ENCODE data around the gene EEIG2. TPM values are rescaled to one million over a fixed set of nuclear protein-coding genes. Genes with fewer than 3 reads are reported as not detected.
"Not testable (repeated sequence)": the region's sequence is repeated elsewhere in the genome, so short reads cannot be mapped to it uniquely, and the experiment has no call there.

EEIG2 gene
- polyA plus RNA-seq, 2 of the 4 experiments (the other 2 are of a cell fraction), result 5.3 to 7.9 TPM

- POLR2A ChIA-PET; DNase-seq (ENCODE audit: low read depth in 1 of 2, low spot score in 1 of 2); ATAC-seq; FAIRE-seq; H3K4me1 ChIP-seq; H3K4me3 ChIP-seq; H3K4me2 ChIP-seq; H3K9me3 ChIP-seq; H3K27ac ChIP-seq; CTCF ChIA-PET: not testable (repeated sequence)
- WGBS (ENCODE audit: missing lambda C conversion rate), result 46% methylated on average over 3 of the region's 4 CpGs
Observed at GRCh38 chr1:108547493-108547892, 12.4 kb upstream of the EEIG2 start.

GRCh38 chr1:108551137-108551862 lies 8.6 kb upstream of the EEIG2 start:
- ChIA-PET POLR2A (no interaction called here), CTCF (interaction anchor here (0.9 to 1.1 kb wide), 2 partner anchors 8 to 9 kb away, joined by 3 to 5 read pairs; partner anchors contain the start of gene EEIG2)
- no peak for DNase-seq (ENCODE audit: low read depth in 1 of 2, low spot score in 1 of 2)
- TF ChIP-seq GATA3 (IDR thresholded peaks at IDR 0.05; ENCODE audit: borderline replicate concordance) (no peak), NPAS2 (CRISPR knock-in tag; IDR thresholded peaks at IDR 0.05; ENCODE audit: borderline replicate concordance) (no peak), CBX8 (IDR thresholded peaks at IDR 0.05) (no peak), ZC3H11A (IDR thresholded peaks at IDR 0.05) (no peak), HOXB5 (CRISPR knock-in tag; IDR thresholded peaks at IDR 0.05) (no peak), TP53 (CRISPR knock-in tag; IDR thresholded peaks at IDR 0.05) (no peak), ZNF302 (CRISPR knock-in tag; IDR thresholded peaks at IDR 0.05) (no peak)
- Histone ChIP-seq H3K27ac (no peak overlapping the region), H3K4me1 (no peaks in the 10 kb centered on the region), H3K4me2 (no peak overlapping the region), H3K4me3 (no peak overlapping the region), H3K9me3 (no peaks in the 10 kb centered on the region)
- 73% methylated on average over 2 of the region's 2 CpGs for WGBS (ENCODE audit: missing lambda C conversion rate)
- no peak for FAIRE-seq
- no peak for ATAC-seq

- WGBS (ENCODE audit: missing lambda C conversion rate), result 53% methylated on average over 4 of the region's 4 CpGs
- DNase-seq (ENCODE audit: low read depth in 1 of 2, low spot score in 1 of 2) (peak in 1 of 2 experiments; percentile 10), FAIRE-seq (no peak), ATAC-seq (no peak)
- no peak for TF ChIP-seq JUNB (IDR thresholded peaks at IDR 0.05)
- no peak for TF ChIP-seq ELK1 (IDR thresholded peaks at IDR 0.05; ENCODE audit: low read depth, low read length)
- no peak for TF ChIP-seq HES2 (IDR thresholded peaks at IDR 0.05)
- TF ChIP-seq RAD21 (conservative IDR thresholded peaks at IDR 0.05 in 1 of 2, IDR thresholded peaks at IDR 0.05 in 1 of 2), result no peak
- no peak for TF ChIP-seq NR3C1 (IDR thresholded peaks at IDR 0.05)
- TF ChIP-seq HOXB13 (CRISPR knock-in tag; IDR thresholded peaks at IDR 0.05; ENCODE audit: low read depth), result no peak
- TF ChIP-seq CBX8 (IDR thresholded peaks at IDR 0.05), result no peak
- TF ChIP-seq USF2 (IDR thresholded peaks at IDR 0.05), result no peak
- TF ChIP-seq RNF2 (IDR thresholded peaks at IDR 0.05; ENCODE audit: borderline replicate concordance, low read depth), result no peak
- TF ChIP-seq ESRRA (IDR thresholded peaks at IDR 0.05; ENCODE audit: borderline replicate concordance, low read length), result no peak
- no peak for TF ChIP-seq SMC3 (IDR thresholded peaks at IDR 0.05)
- no peak for TF ChIP-seq ZC3H11A (IDR thresholded peaks at IDR 0.05)
- H3K4me1 ChIP-seq, result no peaks in the 10 kb centered on the region
- H3K4me3 ChIP-seq, result no peak overlapping the region
- ChIA-PET CTCF (no interaction called here), POLR2A (no interaction called here)
- H3K4me2 ChIP-seq, result no peak overlapping the region
- no peaks in the 10 kb centered on the region for H3K9me3 ChIP-seq
- H3K27ac ChIP-seq, result no peak overlapping the region
Observed at GRCh38 chr1:108553905-108554304, 6.0 kb upstream of the EEIG2 start.
